Measurements from ENCODE around the gene CAMTA1. TPM values are rescaled to one million over a fixed set of nuclear protein-coding genes. Genes with fewer than 3 reads are reported as not detected.

The CAMTA1 gene
- total and polyA plus RNA-seq, 2 experiments from 2014 or later, result 213 to 341 TPM

DNA sequence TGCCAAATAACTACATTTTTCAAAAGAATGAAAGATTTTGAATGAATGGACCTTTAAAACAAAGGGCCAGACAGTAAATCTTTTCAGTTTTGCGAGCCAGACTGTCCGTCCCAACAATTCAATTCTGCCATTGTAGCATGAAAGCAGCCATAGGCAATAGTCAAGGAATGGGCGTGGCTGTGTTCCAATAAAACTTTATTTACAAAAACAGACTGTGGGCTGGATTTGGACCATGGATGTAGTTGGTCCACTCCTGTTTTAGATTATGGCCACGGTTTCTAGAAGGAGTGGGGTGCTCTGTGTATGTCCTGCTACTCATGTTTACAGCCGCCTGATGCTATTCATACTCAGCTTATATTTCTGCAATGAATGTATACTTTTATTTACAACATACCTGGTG lies 474.7 kb downstream of the CAMTA1 start:
- TF ChIP-seq, protein P1, sequence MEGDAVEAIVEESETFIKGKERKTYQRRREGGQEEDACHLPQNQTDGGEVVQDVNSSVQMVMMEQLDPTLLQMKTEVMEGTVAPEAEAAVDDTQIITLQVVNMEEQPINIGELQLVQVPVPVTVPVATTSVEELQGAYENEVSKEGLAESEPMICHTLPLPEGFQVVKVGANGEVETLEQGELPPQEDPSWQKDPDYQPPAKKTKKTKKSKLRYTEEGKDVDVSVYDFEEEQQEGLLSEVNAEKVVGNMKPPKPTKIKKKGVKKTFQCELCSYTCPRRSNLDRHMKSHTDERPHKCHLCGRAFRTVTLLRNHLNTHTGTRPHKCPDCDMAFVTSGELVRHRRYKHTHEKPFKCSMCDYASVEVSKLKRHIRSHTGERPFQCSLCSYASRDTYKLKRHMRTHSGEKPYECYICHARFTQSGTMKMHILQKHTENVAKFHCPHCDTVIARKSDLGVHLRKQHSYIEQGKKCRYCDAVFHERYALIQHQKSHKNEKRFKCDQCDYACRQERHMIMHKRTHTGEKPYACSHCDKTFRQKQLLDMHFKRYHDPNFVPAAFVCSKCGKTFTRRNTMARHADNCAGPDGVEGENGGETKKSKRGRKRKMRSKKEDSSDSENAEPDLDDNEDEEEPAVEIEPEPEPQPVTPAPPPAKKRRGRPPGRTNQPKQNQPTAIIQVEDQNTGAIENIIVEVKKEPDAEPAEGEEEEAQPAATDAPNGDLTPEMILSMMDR (IDR thresholded peaks at IDR 0.05; ENCODE audit: low read depth, low read length), result no peak
- H3K36me3 ChIP-seq, result no peaks in the 10 kb centered on the region
- H3K9me3 ChIP-seq (ENCODE audit: low read depth), result no peaks in the 10 kb centered on the region
- no peaks in the 10 kb centered on the region for H3K4me1 ChIP-seq (ENCODE audit: low read depth)
- H3K27me3 ChIP-seq, result no peaks in the 10 kb centered on the region
- no peak overlapping the region for H3K4me3 ChIP-seq
- no peak for DNase-seq (ENCODE audit: low read depth in 1 of 2, low spot score in 1 of 2)
- H3K27ac ChIP-seq, result no peak overlapping the region

DNA sequence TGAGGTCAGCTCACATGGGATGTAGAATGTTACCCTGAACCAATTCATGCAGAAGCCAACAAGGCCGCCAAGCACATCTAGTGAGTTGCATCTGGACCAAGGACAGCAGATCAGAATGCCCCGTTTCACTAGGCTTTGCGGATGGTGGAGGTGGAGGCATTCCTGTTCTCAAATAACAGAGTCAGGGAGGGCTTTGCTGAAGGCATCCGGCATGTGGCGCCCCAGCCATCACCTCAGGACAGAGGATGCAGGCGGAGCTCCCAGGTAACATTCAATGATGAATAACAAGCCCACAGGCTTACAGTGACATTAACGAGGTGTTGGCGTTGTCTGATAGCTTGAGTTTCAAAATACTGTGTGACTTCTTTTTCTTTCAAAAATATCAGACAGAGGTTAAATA lies 476.2 kb downstream of the CAMTA1 start:
- no peaks in the 10 kb centered on the region for H3K27me3 ChIP-seq
- H3K4me3 ChIP-seq, result no peak overlapping the region
- no peak for DNase-seq (ENCODE audit: low read depth in 1 of 2, low spot score in 1 of 2)
- no peaks in the 10 kb centered on the region for H3K36me3 ChIP-seq
- H3K4me1 ChIP-seq (ENCODE audit: low read depth), result no peaks in the 10 kb centered on the region
- no peaks in the 10 kb centered on the region for H3K9me3 ChIP-seq (ENCODE audit: low read depth)
- TF ChIP-seq, protein P1 (IDR thresholded peaks at IDR 0.05; ENCODE audit: low read depth, low read length), result no peak
- H3K27ac ChIP-seq, result no peak overlapping the region

DNA sequence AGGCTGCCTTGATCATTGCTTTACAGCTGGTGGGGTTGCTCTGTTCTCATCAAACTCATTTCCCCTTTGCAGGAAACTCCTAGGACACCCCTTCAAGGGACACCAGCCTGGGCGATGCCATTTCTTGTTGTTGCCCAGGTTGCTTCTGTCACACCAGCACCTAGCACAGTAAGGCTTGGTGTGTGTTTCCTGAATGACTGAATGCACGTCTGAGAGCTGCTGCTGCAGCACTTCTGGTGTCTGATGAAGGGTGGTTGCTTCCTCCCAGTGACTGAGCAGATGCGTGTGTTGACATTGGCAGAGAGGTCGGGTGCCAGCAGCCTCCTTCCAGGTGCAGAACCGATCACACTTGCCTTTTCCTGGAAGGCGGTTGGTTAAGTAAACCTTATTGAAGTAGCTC lies 477.4 kb downstream of the CAMTA1 start:
- TF ChIP-seq, protein P1 (IDR thresholded peaks at IDR 0.05; ENCODE audit: low read depth, low read length), result no peak
- Histone ChIP-seq H3K27me3 (no peaks in the 10 kb centered on the region), H3K9me3 (ENCODE audit: low read depth) (no peaks in the 10 kb centered on the region), H3K4me3 (no peak overlapping the region), H3K4me1 (ENCODE audit: low read depth) (no peaks in the 10 kb centered on the region), H3K36me3 (no peaks in the 10 kb centered on the region), H3K27ac (no peak overlapping the region)
- no peak for DNase-seq (ENCODE audit: low read depth in 1 of 2, low spot score in 1 of 2)

DNA sequence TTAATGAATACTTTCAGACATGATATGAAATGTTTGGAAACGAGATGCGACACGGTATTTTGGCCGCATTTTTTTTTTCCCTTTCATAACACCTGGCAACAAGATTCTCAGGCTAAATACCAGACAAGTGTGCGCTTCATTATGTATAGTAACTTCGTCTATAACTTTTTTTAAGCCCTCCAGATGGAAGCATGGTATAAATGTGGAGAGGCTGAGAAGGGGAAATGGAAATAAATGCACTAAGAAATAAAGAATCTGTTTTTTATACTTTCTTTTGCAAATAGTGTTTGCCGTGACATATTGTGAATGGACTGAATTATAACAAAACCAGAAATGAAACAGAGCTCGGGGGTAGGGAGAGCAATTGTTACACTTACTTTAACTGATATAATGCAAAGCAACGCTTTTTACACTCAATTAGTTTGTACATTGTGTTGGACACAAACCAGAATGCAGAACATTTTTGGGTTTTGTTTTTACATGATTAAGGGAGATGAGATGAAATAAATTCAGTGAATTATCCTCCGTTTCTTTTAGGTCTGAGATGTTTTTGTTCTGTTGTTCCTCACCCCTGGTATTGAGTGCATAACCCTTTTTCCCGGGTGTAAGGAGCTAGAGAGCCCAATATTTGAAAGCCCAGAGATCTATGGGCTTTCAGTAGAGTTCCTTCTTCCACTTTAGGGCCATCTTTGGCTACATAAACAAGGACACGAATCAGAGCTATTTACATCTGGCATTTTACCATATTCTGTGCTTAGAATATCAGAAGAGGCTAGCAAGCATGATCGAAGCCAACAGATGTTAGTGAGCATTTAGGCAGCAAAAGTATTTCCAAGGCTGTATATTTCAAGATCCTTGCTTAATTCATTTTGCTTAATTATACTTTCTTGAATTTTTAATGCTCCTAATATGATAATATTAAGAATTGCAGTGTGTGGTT lies 478.0 kb downstream of the CAMTA1 start:
- DNase-seq (ENCODE audit: low read depth in 1 of 2, low spot score in 1 of 2), result no peak
- Histone ChIP-seq H3K27ac (no peak overlapping the region), H3K9me3 (ENCODE audit: low read depth) (no peaks in the 10 kb centered on the region), H3K27me3 (no peaks in the 10 kb centered on the region), H3K4me3 (no peak overlapping the region), H3K4me1 (ENCODE audit: low read depth) (no peaks in the 10 kb centered on the region), H3K36me3 (no peaks in the 10 kb centered on the region)
- TF ChIP-seq, protein P1 (IDR thresholded peaks at IDR 0.05; ENCODE audit: low read depth, low read length), result no peak

DNA sequence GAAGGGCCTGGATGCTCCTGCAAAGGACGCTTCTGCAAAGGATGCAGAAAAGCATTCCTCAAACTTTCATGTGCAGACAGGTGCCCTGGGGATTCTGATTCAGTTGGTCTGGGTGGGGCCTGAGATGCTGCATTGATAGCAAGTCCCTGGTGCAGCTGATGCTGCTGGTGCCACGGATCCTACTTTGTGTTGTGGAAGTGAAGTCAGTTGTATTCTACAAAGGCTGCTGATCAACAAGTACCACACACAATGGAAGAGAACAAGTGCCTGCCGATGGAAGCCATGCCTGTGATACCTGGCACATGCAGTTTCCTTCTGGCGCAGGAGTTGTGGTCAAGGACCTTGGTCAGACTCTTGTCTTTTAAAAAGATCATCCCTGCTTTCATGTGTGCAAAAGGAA lies 478.8 kb downstream of the CAMTA1 start:
- Histone ChIP-seq H3K27ac (no peak overlapping the region), H3K27me3 (no peaks in the 10 kb centered on the region), H3K36me3 (no peaks in the 10 kb centered on the region), H3K9me3 (ENCODE audit: low read depth) (no peaks in the 10 kb centered on the region), H3K4me1 (ENCODE audit: low read depth) (no peaks in the 10 kb centered on the region), H3K4me3 (no peak overlapping the region)
- DNase-seq (ENCODE audit: low read depth in 1 of 2, low spot score in 1 of 2), result no peak
- TF ChIP-seq, protein P1 (IDR thresholded peaks at IDR 0.05; ENCODE audit: low read depth, low read length), result no peak

Data from cardiac muscle cell (in vitro differentiated cells and primary cell).